COLO668 (cell line): Measurements from ENCODE around the gene HSPA9.
"Not testable (repeated sequence)": the region's sequence is repeated elsewhere in the genome, so short reads cannot be mapped to it uniquely, and the experiment has no call there.

ENCODE experiments used
- DNase-seq: peaks from one replicate; lab custom pipeline; 2025; ENCODE audit not compliant: unreplicated experiment; lab: John Stamatoyannopoulos, UW

The HSPA9 gene

DNA sequence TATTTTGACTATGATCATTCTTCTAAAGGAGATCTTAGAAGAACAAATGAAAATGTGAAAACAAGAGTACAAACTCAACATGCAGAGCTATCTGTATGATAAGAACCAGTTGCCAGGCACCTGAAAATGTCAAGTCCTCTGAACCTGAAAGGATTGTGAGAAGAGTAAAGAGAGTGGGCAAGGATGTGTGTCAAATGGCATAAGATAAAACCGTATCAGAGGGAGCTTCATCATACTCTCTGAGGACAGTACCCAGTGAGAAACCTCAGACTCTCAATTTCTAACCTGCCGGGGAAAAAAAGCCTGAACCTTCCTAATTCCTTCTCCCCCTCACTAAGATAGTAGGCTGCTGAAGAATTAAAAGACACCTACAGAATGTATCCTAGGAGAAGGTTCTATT, 39.0 kb downstream of the HSPA9 start:
- DNase-seq = no peak

DNA sequence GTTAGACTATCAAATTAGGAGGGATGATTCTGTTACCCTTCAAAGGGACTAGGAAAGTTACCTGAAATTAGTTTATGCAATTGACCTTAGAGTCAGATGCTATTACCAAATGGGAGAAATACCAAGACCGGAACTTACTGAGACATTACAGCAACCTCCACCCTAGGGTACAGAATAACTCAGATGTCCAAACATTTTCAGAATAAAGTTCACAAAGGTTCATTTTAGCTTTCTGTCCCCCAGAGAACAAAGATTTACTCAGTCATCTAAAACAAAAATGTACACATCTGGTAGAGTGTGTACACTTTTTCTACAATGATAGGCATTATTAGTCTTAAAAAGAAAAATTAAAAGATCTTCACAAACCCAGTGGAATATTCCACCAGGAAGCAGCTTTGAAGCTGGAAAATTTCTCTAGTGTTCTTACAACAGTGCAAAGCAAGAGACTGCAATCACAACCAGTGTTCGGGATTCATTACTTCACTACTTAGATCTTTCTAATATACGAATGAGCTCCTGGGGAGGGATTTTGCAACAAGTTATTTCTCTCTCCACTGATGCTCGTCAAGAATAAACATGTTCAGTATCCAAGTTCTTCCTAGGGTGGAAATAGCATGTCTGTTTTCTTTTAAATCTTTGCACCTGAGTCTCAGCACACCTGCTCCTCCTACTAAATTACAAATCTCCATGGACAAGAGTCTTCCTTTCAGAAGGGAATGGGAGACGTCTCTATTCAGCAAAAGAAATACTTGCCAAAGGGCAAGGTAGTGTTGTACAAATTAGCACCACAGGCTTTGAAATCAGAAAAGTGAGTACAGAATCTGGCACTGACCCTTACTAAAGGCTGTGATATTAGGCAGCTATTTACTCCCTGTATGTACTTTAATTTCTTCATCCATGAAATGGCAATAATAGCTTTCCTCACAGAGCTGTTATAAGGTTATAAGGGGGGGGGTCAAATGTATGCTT, 40.9 kb downstream of the HSPA9 start:
- no peak for DNase-seq

DNA sequence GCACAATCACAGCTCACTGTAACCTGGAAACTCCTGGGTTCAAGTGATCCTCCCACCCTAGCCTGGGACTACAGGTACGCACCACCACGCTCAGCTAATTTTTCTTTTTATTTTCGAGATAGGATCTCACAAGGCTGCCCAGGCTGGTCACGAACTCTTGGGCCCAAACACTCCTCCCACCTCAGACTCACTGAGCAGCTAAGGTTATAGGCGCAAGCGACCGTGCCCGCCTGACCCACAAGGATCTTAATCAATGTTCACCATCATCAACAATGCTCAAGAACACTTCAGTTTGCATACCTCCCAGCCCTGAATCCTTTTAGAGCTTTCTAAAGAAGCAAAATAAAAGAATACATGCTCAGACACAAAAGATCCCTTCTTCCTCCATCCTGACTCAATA, 45.4 kb downstream of the HSPA9 start:
- DNase-seq = no peak

DNA sequence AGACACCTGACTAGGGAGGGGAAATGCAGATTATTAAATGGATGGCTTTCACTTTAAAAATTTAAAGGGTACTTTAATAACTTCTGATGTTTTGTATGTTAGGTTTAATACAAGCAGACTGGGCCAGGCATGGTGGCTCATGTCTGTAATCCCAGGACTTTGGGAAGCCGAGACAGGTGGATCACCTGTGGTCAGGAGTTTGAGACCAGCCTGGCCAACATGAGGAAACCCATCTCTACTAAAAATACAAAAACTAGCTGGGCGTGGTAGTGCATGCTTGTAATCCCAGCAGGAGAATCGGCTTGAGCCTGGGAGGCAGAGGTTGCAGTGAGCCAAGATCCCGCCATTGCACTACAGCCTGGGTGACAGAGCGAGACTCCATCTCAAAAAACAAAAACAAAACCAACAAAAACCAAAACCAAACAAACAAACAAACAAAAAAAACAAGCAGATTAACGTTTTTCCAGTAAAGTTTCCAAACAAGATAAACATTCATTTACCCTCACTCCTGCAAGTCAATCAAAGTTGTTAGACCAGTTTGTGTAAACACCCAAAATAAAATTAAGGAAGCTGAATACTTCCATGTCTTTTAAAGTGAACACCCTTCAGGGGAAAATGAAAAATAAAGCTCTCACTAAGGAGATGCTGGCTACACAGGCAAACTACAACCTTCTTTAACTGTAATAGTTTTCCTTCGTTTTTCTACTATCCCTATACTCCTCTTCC, 46.3 kb downstream of the HSPA9 start:
- no peak for DNase-seq

DNA sequence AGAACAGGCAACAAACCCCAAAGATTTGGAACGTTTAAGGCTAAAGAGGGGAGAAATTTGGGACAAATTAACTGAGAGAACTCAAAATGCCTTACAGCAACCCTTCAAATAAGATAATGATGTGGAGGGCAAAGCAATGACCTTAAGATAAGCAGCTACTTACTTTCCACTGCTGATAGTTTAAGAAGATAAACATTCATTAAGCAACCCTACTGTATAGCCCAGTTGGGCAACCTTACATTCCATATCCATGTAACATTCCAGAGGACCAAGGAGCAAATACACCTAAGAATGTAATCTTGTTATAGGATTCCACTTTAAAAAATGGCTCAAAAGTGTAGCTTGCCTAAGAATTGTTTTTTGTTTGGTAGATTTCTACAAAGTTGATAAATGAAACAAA, 47.0 kb downstream of the HSPA9 start:
- DNase-seq = no peak

DNA sequence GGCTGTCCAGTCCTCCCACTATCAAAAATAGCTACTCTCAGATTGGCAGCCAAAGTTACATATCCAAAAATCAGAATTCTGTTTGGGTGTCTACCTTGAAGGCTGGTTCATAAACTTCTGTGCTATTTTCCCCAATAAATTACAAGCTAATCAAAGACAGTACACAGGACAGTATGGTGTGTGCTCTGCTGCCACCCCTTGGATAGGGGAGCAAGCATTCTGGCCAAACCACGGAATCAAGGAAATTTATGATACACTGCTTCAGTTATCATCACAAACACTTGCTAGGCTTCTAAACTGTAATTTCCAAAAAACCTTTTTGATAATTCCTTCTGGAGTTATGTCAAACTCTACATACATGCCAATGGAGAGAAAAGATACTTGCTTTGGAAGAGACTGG, 48.0 kb downstream of the HSPA9 start:
- no peak for DNase-seq

DNA sequence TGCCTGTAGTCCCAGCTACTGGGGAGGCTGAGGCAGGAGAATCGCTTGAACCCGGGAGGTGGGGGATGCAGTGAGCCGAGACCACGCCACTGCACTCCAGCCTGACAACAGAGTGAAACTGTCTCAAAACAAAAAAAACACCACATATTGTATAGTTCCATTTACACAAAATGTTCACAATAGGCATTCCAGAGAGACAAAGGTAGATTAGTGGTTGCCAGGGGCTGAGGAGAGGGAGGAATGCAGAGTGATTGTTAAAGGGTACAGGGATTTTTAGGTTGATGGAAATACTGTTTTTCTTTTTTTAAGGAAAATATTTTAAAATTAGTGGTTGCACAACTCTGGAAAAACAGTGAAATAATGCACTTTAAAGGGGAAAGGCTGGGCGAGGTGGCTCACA, 51.8 kb downstream of the HSPA9 start:
- no peak for DNase-seq

DNA sequence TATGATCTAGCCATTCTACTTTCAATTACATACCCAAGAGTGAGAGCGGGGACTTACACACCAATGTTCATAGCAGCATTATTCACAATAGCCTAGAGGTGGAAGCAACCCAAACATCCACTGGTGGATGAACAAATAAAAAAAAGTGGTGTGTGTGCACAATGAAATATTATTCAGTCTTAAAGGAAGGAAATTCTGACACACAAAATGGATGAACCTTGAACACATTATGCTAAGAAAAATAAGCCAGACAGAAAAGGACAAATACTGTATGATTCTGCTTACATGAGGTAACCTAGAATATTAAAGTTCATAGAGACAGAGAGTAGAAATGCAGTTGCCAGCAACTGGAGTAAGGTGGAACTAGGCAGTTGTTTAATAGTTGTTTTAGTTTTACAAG, 54.2 kb downstream of the HSPA9 start:
- DNase-seq = no peak

DNA sequence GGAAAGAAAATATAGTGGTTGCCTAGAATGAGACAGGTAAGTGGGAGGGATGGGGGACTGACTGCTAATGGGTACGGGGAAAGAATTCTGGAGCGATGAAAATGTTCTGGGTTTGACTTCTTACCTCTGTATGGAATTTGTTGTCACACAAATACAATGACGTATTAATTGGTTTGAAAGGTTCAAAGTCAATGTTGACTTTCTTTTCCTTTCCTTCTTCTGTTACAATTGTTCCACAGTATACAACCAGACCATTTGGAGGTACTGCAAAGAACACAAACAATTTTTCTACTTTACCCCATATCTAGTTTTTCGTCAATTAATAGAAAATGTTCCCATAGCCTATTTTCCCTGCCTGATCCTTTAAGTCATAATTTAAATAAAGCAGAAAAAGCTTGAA, 57.8 kb downstream of the HSPA9 start:
- DNase-seq = no peak

DNA sequence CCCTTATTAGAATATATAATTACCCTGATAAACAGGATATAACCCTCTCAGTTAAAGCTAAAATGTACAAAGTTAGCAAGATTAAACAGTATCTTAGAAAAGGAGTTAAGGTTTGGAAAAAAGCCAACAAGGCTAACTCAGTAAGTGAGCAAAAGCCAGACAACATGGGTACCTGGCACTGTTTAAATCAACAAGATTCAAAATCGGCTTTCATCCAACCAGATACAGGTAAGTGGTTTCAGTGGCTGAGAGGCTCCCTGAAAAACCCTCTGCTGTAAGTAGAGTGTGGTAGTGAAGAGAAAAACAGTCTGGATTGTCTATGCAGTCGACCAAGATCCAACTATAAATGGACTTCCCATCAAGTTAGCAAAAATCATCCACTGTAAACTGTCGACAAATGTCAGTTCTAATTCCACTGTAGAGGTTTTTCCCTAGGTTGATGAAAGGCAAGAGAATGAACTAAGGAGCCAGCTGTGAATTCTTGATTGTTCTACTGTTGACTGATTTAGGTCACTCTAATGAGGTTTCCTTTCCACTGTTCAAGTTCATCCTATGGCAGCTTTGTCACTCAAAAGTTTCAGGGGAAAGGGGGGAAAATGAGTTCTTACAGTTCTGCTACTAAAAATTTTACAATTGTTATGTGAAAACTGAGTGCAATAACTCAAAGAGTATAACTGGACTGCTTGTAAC, 59.5 kb downstream of the HSPA9 start:
- DNase-seq = no peak

DNA sequence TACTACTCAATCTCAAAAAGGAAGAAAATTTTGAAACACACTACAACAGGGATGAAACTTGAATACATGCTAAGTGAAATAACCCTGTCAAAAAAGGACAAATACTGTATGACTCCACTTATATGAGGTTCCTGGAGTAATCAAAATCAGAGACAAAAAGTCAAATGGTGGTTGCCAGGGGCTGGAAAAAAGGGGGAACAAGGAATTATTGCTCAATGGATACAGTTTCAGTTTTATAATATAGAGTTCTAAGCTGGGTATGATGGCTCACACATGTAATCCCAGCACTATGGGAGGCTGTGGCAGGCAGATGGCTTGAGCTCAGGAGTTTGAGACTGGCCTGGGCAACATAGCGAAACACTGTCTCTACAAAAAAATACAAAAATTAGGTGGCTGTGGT, 61.2 kb downstream of the HSPA9 start:
- no peak for DNase-seq

DNA sequence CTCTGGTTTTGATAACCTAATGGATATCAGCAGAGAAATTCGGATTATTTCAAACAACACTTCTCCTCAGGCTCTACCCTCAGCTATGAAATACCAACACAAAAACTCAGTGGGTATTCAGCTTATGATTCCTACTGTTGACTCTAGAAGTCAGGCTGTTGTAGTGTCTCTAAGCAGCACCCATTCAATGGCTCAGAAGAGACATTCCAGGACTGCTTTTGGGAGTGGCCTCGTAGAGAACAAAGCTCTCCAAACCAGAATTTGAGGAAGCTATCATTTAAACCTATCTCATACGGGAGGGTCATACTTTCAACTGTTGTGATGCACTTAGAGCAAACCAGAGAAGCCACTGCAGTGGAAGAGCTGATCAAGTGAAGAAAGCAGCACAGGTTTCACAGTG, 66.2 kb downstream of the HSPA9 start:
- no peak for DNase-seq

DNA sequence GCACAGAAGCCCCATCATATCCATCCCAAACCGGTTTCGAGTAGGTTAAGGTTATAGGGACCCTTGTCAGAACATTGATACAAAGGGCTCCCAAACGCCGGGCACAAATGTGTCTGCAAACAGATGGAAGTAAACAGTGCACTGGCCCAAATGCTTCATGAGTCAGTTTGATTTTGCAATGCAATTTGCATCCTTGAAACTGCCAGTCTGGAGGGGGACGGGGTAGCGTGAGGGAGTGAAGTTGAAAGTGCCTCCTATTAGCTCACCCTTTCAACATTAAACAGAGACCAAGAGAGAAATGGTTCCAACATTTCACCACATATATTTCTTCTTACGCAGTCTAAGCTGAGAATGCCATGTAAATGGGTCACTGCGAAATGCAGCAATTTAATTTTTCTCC, 67.7 kb downstream of the HSPA9 start:
- not testable (repeated sequence) for DNase-seq

DNA sequence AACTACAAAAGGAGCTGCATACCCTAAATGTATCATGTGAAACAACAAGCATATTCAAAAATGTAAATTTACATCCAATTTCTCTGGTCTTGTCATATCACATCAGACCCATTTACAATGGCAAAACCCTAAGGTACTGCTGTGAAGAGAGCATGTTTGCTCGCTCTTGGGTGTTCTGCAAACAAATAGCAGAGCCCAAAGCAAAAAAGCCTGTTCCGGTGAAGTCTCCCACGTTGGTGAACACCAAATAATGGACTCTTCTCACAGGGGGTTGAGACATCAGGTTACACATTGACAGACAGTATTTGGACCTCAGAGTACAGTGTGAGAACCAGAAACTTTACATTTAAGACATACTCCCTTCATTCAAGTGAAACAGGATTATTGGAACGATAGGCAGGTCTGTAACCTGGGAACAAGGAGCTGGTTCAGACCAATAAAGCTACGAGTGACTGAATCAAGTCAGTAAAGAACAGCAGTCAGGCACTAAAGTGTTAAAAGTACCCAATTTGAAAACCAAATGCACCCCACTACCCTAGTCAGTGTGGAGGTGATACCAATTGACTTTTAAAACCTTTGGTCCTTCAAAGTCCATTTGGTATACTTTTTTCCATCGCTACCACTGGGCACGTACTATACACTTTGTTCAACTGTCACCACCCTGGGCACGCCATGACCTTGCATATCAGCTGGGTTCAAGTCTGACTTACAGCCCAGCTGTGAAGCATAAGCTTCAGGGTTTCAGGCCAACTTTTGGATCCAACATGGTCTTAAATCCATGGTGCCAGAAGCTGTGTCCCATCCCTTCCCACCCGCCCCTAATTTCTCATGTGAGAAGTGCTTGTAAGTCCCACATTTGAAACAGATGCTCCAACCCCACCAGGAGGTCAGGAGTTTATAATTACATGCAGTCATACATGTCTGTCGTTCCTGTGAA, 68.6 kb downstream of the HSPA9 start:
- no peak for DNase-seq

DNA sequence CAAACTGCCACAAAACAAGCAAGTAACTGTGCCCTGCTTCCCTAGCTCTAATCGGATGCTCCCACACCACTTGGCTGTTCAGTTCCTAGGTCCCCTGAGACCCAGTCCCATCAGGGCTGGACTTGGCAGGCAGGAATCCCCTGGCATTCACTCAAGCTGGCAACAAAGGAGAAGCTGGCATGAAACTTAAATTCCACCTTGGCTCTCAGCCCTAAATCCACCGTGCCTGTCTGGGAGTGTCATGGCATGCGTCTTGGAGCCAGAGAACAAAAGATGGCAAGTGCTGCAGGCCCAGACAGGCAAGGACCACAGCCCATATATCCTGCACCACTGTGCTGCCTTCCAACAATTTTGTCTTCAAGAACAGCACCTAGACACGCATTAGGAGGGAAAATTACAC, 70.4 kb downstream of the HSPA9 start:
- no peak for DNase-seq
